Inflammatory macrophage (primary cell): ENCODE results near the gene KLF13.

Experiments used
- DNase-seq, 2 donors: peaks; one replicate each; pipeline ENCODE4 v3.0.0-alpha.2; 2020 to 2022

KLF13 gene

GRCh38 chr15:31317421-31318327 lies 9.0 kb upstream of the KLF13 start:
- no peak for DNase-seq

GRCh38 chr15:31318429-31318828 lies 8.2 kb upstream of the KLF13 start:
- no peak for DNase-seq

GRCh38 chr15:31320022-31320421 lies 6.6 kb upstream of the KLF13 start:
- peak; percentile 49 to 65 for DNase-seq

GRCh38 chr15:31321418-31321817 lies 5.2 kb upstream of the KLF13 start:
- no peak for DNase-seq

GRCh38 chr15:31322504-31322903 lies 4.1 kb upstream of the KLF13 start:
- DNase-seq = no peak

GRCh38 chr15:31323627-31324026 lies 3.0 kb upstream of the KLF13 start:
- DNase-seq = no peak

GRCh38 chr15:31324186-31324585 lies 2.4 kb upstream of the KLF13 start:
- peak; percentile 27 to 51 for DNase-seq

GRCh38 chr15:31324806-31325594 lies 1.6 kb upstream of the KLF13 start:
- peak; percentile 19 to 20 for DNase-seq

- no peak for DNase-seq
These were observed 960 bp upstream of the KLF13 start for GRCh38 chr15:31325595-31326155.

GRCh38 chr15:31326875-31327668 lies 437 bp downstream of the KLF13 start:
- peak; percentile 57 to 77 for DNase-seq

GRCh38 chr15:31327669-31328427 lies 1.2 kb downstream of the KLF13 start:
- peak; percentile 43 to 53 for DNase-seq

GRCh38 chr15:31328428-31328968 lies 1.9 kb downstream of the KLF13 start:
- peak; percentile 33 to 51 for DNase-seq

- DNase-seq = no peak
These were observed 2.5 kb downstream of the KLF13 start for GRCh38 chr15:31328969-31329639.

- DNase-seq = no peak
These were observed 3.0 kb downstream of the KLF13 start for GRCh38 chr15:31329640-31330010.

GRCh38 chr15:31330111-31330785 lies 3.6 kb downstream of the KLF13 start:
- no peak for DNase-seq

- DNase-seq = no peak
These were observed 4.2 kb downstream of the KLF13 start for GRCh38 chr15:31330836-31331235.

- no peak for DNase-seq
These were observed 4.8 kb downstream of the KLF13 start for GRCh38 chr15:31331389-31331788.

GRCh38 chr15:31332020-31332680 lies 5.5 kb downstream of the KLF13 start:
- no peak for DNase-seq

- no peak for DNase-seq
These were observed 6.0 kb downstream of the KLF13 start for GRCh38 chr15:31332681-31333071.

- DNase-seq = no peak
These were observed 6.5 kb downstream of the KLF13 start for GRCh38 chr15:31333119-31333518.
